Adrenal gland (tissue), 5 donors: ENCODE measurements around the gene MAP2K6.

Source experiments
- POLR2A ChIP-seq, 2 donors: fragments of 450-650 bp; IDR thresholded peaks; one replicate each; pipeline ENCODE4 v1.6.1; 2017; ENCODE audit warnings: antibody characterized with exemption in 2 of 2, mild to moderate bottlenecking in 2 of 2, moderate library complexity in 1 of 2
- TF ChIP-seq, protein P1 (sequence below), 6 experiments: fragments of 450-650 bp in 4 of 6; fragments of 200-600 bp in 2 of 6; sonication (generic) in 1 of 6; IDR thresholded peaks; 1 replicate in 5 of 6; 2 replicates in 1 of 6; pipeline versions ENCODE4 v1.5.1 to v1.8.0; 2016 to 2021; ENCODE audit warnings: antibody characterized with exemption in 6 of 6, mild to moderate bottlenecking in 2 of 6, moderate library complexity in 1 of 6
- donor health status: DM: no; HTN: no; CAD: no.

DNA sequence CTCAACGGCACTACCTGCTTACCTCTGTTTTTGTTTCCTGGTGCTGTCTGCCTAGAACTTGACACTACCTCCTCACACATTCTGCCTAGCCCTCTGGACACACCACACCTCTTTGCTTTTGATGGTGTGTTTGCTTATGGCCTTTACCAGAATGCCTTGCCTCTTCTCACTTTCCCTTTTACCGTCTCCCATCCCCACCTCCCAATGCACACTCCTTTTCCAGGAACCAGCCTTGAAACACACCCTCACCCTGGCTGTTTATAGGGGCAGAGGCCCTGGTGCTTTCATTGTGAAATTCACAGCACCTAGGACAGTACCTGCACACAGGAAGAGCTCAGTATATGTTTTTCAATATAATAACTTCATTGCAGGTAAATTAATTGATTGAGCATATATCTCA, 56.2 kb downstream of the MAP2K6 start:
- TF ChIP-seq, protein P1, sequence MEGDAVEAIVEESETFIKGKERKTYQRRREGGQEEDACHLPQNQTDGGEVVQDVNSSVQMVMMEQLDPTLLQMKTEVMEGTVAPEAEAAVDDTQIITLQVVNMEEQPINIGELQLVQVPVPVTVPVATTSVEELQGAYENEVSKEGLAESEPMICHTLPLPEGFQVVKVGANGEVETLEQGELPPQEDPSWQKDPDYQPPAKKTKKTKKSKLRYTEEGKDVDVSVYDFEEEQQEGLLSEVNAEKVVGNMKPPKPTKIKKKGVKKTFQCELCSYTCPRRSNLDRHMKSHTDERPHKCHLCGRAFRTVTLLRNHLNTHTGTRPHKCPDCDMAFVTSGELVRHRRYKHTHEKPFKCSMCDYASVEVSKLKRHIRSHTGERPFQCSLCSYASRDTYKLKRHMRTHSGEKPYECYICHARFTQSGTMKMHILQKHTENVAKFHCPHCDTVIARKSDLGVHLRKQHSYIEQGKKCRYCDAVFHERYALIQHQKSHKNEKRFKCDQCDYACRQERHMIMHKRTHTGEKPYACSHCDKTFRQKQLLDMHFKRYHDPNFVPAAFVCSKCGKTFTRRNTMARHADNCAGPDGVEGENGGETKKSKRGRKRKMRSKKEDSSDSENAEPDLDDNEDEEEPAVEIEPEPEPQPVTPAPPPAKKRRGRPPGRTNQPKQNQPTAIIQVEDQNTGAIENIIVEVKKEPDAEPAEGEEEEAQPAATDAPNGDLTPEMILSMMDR (IDR thresholded peaks at IDR 0.05): no peak
- TF ChIP-seq POLR2A (IDR thresholded peaks at IDR 0.05): no peak
